ENCODE results near the gene KRT83. TPM values are rescaled to one million over a fixed set of nuclear protein-coding genes. Genes with fewer than 3 reads are reported as not detected.
"Not testable (repeated sequence)": the region's sequence is repeated elsewhere in the genome, so short reads cannot be mapped to it uniquely, and the experiment has no call there.

Gene KRT83
- total RNA-seq, 2 donors from 2014 or later = not detected

DNA sequence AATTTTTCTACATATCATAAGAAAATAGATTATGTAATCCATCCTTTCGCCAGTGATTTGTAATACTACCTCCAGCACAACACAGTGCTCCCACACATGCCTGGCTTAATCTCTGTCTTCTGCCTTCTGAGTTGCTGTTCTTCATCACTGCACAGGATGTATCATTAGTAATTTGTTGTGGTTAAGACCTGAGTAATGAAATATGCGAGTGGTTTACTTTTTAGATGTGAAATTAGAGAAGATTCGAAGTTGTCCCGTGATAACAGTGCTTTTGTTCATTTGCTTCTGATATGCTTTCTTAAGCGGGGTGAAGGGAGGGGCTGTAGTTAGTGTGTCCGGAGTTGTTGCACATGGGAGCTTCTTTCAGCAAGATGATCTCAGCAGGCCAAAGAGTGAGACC is 28.0 kb upstream of the KRT83 start:
- H3K27me3 Mint-ChIP-seq (ENCODE audit: low read depth) = no peaks in the 10 kb centered on the region
- H3K27ac Mint-ChIP-seq = no peak overlapping the region
- no peak overlapping the region for H3K4me3 Mint-ChIP-seq
- no peaks in the 10 kb centered on the region for H3K9me3 Mint-ChIP-seq
- ATAC-seq (replicated peaks in 1 of 2) (no peak), DNase-seq (no peak)
- H3K36me3 Mint-ChIP-seq (ENCODE audit: insufficient read depth in 2 of 2) = no peaks in the 10 kb centered on the region
- H3K4me1 Mint-ChIP-seq (ENCODE audit: low read depth) = peaks cover 6% of the 10 kb centered on the region

DNA sequence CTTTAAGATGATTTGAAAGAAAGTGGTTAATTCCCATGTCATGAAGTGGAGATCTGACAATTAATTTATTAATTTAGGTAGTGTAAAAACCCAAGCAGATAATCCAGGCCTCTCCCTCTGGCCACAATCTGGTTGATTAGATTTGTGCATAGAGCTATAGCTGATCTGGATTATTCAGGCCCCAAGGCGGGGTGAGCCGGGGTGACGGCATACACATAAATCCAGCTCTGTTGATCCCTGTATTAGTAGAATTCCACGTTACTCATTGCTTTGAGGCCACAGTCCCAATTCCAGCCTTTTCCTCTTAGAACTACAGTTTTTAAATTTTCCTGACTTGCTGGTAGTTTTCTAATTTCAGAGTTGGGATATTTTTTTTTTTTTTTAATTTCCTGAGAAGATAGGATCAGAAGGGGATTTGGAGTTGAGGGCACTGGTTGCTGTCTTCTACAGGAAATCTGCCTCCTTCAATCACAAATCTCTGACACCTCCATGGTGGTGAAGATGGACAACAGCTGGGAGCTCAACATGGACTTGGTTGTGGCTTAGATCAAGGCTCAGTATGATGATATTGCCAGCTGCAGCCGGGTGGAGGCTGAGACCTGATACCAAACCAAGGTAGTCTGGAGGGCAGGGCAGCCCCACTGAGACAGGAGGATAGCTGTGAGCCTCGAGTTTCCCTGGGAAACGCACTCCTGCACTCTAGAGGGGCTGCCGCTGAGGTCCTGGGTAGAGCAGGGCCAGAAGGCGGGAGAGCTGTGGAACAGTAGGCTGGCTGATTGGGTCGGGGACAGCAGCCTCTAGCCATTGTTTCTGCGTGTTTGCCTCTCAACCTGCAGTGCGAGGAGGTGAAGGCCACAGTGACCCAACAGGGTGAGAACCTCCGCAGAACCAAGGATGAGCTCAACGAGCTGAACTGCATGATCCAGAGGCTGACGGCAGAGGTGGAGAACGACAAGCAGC is 26.6 kb upstream of the KRT83 start:
- H3K36me3 Mint-ChIP-seq (ENCODE audit: insufficient read depth in 2 of 2) = no peaks in the 10 kb centered on the region
- no peak overlapping the region for H3K27ac Mint-ChIP-seq
- no peak for DNase-seq
- ATAC-seq (replicated peaks in 1 of 2) = no peak
- no peaks in the 10 kb centered on the region for H3K27me3 Mint-ChIP-seq (ENCODE audit: low read depth)
- H3K9me3 Mint-ChIP-seq = no peaks in the 10 kb centered on the region
- peaks cover 6% of the 10 kb centered on the region for H3K4me1 Mint-ChIP-seq (ENCODE audit: low read depth)
- H3K4me3 Mint-ChIP-seq = no peak overlapping the region

DNA sequence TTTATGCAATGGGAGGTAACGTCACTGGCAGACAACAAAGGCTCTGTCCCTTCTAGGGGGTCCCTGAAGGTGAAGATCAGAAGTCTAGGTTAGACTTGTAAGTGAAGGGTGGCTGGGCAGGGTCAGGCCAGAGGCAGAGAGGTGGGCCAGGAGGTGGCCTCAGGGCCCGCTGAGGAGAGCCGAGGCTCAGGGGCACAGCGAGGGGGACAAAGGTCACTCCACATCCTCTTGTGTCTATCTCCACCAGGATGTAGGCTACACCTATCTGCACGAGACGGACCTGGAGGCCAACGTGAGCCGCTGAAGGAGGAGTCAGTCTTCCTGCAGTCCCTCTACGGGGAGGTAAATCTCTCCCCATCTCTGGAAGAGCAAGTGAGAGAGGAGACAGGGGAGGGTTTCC is 25.8 kb upstream of the KRT83 start:
- H3K4me3 Mint-ChIP-seq = no peak overlapping the region
- no peak for ATAC-seq (replicated peaks in 1 of 2)
- no peak overlapping the region for H3K27ac Mint-ChIP-seq
- H3K9me3 Mint-ChIP-seq = no peaks in the 10 kb centered on the region
- H3K4me1 Mint-ChIP-seq (ENCODE audit: low read depth) = peaks cover 6% of the 10 kb centered on the region
- H3K27me3 Mint-ChIP-seq (ENCODE audit: low read depth) = no peaks in the 10 kb centered on the region
- no peak for DNase-seq
- H3K36me3 Mint-ChIP-seq (ENCODE audit: insufficient read depth in 2 of 2) = no peaks in the 10 kb centered on the region

DNA sequence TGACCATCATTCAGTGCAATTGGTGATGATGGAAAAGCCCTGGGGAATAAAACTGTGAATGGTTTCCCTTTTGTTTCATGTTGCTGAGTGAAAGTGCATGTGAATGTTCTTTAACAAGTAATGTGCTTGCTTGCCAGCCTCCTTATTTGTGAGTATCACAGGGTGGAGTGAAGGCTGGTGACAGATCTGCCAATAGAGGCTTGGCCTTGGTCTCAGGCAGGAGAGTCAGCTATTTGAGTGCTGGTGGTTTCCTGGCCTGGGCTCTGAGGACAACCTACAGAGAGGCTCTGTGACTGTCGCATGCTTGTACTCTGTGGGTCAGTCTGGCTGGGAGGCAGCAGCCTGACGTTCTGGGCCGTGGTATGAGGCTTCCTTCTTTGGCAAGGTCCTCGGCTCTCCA is 25.4 kb upstream of the KRT83 start:
- no peak overlapping the region for H3K4me3 Mint-ChIP-seq
- ATAC-seq (replicated peaks in 1 of 2) (no peak), DNase-seq (no peak)
- peaks cover 2% of the 10 kb centered on the region for H3K4me1 Mint-ChIP-seq (ENCODE audit: low read depth)
- no peak overlapping the region for H3K27ac Mint-ChIP-seq
- H3K27me3 Mint-ChIP-seq (ENCODE audit: low read depth) = no peaks in the 10 kb centered on the region
- no peaks in the 10 kb centered on the region for H3K36me3 Mint-ChIP-seq (ENCODE audit: insufficient read depth in 2 of 2)
- no peaks in the 10 kb centered on the region for H3K9me3 Mint-ChIP-seq

DNA sequence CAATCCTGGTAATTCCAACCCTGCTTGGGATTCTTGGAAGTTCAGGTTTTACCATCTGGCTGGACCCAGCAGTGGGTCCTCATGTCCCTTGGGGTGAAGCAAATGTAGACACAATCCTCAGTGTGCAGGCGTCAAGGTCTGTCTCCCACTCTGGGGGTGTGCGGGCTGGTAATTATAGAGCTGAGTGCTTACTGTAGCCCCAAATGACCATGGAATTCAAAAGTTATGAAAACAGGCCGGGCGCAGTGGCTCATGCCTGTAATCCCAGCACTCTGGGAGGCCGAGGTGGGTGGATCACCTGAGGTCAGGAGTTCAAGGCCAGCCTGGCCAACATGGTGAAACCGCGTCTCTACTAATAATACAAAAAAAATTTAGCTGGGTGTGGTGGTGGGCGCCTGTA is 23.8 kb upstream of the KRT83 start:
- not testable (repeated sequence) for H3K9me3 Mint-ChIP-seq; DNase-seq; H3K4me3 Mint-ChIP-seq; H3K36me3 Mint-ChIP-seq (ENCODE audit: insufficient read depth in 2 of 2); H3K27ac Mint-ChIP-seq; H3K27me3 Mint-ChIP-seq (ENCODE audit: low read depth); ATAC-seq (replicated peaks in 1 of 2); H3K4me1 Mint-ChIP-seq (ENCODE audit: low read depth)

DNA sequence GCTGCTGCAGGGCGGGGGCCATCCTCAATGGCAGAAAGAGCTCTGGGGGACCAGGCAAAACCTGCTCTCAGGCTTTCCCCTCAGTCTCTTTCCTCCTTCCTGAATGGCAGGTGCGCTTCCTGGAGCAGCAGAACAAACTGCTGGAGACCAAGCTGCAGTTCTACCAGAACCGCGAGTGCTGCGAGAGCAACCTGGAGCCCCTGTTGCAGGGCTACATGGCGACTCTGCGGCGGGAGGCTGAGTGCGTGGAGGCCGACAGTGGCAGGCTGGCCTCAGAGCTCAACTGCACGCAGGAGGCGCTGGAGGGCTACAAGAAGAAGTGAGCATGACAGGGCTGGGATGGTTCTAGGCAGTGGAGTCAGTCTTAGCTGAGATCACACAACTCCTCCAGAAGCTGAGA is 22.9 kb upstream of the KRT83 start:
- H3K4me1 Mint-ChIP-seq (ENCODE audit: low read depth) = no peaks in the 10 kb centered on the region

DNA sequence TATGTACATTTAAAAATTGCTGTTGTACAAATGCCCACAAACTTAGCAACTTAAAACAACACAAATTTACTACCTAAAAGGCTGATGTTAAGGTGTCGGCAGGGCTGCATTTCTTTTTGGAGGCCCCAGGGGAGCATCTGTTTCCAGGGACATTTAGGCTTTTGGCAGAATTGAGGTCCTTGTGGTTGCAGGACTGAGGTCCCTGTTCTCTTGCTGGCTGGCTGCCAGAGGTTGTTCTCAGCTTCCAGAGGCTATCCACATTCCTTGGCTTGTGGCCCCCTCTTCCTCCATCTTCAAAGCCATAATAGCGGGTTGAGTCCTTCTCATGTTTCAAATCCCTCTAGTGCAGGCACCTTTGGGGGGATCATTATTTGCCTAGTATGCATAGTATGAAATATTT is 22.4 kb upstream of the KRT83 start:
- Mint-ChIP-seq H3K4me1 (ENCODE audit: low read depth) (no peaks in the 10 kb centered on the region), H3K27ac (no peak overlapping the region), H3K27me3 (ENCODE audit: low read depth) (peaks cover 5% of the 10 kb centered on the region), H3K9me3 (no peaks in the 10 kb centered on the region), H3K4me3 (no peak overlapping the region), H3K36me3 (ENCODE audit: insufficient read depth in 2 of 2) (no peaks in the 10 kb centered on the region)
- ATAC-seq (replicated peaks in 1 of 2) (no peak), DNase-seq (no peak)

More for the DNA sequence above, 22.9 kb upstream of the KRT83 start:
- no peaks in the 10 kb centered on the region for H3K27me3 Mint-ChIP-seq (ENCODE audit: low read depth)
- no peak overlapping the region for H3K4me3 Mint-ChIP-seq
- H3K9me3 Mint-ChIP-seq = no peaks in the 10 kb centered on the region
- H3K27ac Mint-ChIP-seq = no peak overlapping the region
- no peak for ATAC-seq (replicated peaks in 1 of 2)
- DNase-seq = no peak
- H3K36me3 Mint-ChIP-seq (ENCODE audit: insufficient read depth in 2 of 2) = no peaks in the 10 kb centered on the region

DNA sequence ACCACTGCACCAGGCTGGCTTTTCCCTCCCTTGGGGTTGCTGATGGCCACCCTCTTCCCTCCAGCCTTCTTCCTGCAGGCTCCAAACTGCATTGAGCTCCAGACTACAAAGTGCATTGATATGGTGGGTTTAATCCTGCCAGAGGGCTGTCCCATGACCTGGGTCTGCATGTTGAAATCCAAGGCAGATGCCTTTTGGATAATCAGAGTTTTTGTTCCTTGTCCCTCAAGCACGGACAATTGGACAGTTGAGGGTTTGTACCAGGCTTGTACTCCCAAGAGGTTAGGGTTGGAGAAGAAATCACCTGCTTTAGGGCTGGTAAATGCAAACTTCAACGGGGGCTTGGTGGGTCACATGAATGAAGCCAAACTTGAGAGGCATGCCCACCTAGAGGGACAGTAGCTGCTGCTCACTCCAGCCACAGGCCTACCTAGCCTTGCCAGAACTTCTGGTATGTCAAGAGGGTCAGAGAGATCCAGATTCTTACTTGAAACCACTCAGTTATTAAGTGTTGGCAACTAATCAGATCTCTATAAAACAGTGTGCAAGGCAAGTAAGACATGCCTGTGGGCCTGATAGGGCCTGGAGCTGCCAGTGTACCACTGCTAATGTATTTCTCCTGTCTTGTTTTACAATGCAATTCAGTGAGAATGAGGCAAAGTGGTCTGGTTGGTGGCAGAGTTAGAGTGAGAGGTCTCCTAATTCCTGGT is 21.7 kb upstream of the KRT83 start:
- peaks cover 5% of the 10 kb centered on the region for H3K27me3 Mint-ChIP-seq (ENCODE audit: low read depth)
- H3K9me3 Mint-ChIP-seq = no peaks in the 10 kb centered on the region
- H3K36me3 Mint-ChIP-seq (ENCODE audit: insufficient read depth in 2 of 2) = no peaks in the 10 kb centered on the region
- DNase-seq (no peak), ATAC-seq (replicated peaks in 1 of 2) (no peak)
- H3K4me3 Mint-ChIP-seq = no peak overlapping the region
- no peak overlapping the region for H3K27ac Mint-ChIP-seq
- no peaks in the 10 kb centered on the region for H3K4me1 Mint-ChIP-seq (ENCODE audit: low read depth)

DNA sequence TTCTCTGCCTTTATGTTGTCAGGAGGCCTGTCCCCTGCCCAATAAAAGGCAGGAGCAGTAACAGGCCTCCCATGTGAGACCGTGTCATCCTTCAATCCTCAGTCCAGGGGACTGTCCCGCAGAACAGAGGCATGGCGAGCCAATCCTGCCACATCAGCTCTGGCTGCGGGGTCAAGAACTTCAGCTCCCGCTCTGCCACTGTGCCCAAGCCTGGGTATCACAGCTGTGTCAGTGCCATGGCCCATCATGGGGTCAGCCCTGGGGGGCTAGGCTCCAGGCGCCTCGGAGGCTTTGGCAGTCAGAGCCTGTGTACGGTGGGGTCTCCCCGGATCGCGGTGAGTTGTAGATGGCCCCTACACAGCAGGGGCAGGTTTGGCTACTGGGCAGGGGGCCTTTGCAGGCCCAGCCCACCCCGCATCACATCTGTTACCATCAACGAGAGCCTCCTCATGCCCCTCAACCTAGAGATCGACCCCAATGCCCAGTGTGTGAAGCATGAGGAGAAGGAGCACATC is 19.9 kb upstream of the KRT83 start:
- H3K4me1 Mint-ChIP-seq (ENCODE audit: low read depth) = peaks cover 10% of the 10 kb centered on the region
- H3K9me3 Mint-ChIP-seq = peaks cover 0 to 3% of the 10 kb centered on the region in 2 donors
- no peaks in the 10 kb centered on the region for H3K36me3 Mint-ChIP-seq (ENCODE audit: insufficient read depth in 2 of 2)
- H3K4me3 Mint-ChIP-seq = no peak overlapping the region
- peaks cover 5% of the 10 kb centered on the region for H3K27me3 Mint-ChIP-seq (ENCODE audit: low read depth)
- no peak overlapping the region for H3K27ac Mint-ChIP-seq
- no peak for DNase-seq
- no peak for ATAC-seq (replicated peaks in 1 of 2)

DNA sequence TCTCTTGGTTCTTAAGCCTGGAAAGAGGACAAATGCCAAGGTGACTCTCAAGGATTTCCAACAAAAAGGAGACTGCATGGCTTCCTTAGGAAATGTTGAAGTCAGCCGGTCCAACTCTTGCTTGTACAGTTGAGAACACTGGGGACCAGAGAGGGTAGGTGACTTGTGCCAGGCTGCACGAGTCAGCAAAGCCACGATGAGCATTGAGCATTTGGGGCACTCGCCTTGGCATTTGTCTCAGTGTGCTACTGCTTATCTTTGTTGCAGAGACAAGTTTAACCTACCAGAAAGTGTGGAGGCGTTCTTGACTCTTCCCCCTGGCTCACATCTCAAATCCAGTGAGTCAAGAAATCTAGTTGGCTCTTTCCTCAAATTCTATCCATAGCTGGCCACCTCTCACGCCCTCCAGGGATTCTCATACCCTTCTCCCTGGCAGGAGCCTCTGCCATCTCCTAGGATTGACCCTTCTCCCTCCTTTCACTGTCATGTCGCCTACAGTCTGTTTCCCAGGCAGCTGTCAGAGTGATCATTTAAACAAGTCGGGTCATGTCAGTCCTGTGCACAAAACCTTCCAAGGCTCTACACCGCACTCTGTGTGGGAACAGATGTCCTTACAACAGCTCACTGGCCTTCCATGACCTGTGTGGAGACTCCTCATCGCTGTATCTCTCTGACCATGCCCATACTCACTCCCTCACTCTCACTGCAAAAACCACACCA is 17.2 kb upstream of the KRT83 start:
- ATAC-seq (replicated peaks in 1 of 2) (no peak), DNase-seq (no peak)
- Mint-ChIP-seq H3K27me3 (ENCODE audit: low read depth) (peaks cover 6% of the 10 kb centered on the region), H3K4me3 (no peak overlapping the region), H3K27ac (no peak overlapping the region), H3K4me1 (ENCODE audit: low read depth) (peaks cover 10% of the 10 kb centered on the region), H3K36me3 (ENCODE audit: insufficient read depth in 2 of 2) (no peaks in the 10 kb centered on the region), H3K9me3 (peaks cover 0 to 3% of the 10 kb centered on the region in 2 donors)

DNA sequence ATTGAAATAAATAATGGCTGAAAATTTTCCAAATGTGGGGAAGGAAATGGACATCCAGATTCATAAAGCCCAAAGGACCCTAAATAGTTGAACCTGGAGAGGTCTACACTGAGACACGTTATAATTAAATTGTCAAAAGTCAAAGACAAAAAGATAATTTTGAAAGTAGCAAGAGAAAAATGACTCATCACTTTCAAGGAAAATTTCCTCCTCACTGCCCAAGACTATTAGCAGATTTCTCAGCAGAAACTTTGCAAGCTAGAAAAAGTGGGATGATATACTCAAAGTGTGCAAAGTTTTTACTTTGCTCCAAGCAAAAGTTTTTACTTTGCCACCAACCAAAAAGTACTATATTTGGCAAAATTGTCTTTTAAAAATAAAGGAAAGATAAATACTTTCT is 15.9 kb upstream of the KRT83 start:
- H3K27ac Mint-ChIP-seq = no peak overlapping the region
- H3K4me1 Mint-ChIP-seq (ENCODE audit: low read depth) = peaks cover 10% of the 10 kb centered on the region
- H3K4me3 Mint-ChIP-seq = no peak overlapping the region

DNA sequence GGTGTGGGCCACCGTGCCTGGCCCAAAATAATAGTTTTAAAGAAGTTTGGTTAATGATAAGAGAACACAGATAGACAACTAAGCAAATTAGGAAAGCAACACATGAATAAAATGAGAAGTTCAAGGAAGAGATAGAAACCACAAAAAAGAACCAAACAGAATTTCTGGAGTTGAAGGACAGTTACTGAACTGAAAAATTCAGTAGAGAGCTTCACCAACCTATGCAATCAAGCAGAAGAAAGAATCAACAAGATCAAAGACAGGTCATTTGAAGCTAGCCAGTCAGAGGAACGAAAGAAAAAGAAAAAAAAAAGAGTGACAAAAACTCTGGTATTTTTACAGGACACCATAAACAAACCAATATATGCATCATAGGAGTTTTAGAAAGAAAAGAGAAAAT is 15.4 kb upstream of the KRT83 start:
- no peak for ATAC-seq (replicated peaks in 1 of 2)
- DNase-seq = no peak
- no peak overlapping the region for H3K27ac Mint-ChIP-seq
- H3K9me3 Mint-ChIP-seq = peaks cover 0 to 3% of the 10 kb centered on the region in 2 donors
- no peaks in the 10 kb centered on the region for H3K36me3 Mint-ChIP-seq (ENCODE audit: insufficient read depth in 2 of 2)
- H3K4me3 Mint-ChIP-seq = no peak overlapping the region
- H3K4me1 Mint-ChIP-seq (ENCODE audit: low read depth) = peaks cover 10% of the 10 kb centered on the region
- peaks cover 18% of the 10 kb centered on the region for H3K27me3 Mint-ChIP-seq (ENCODE audit: low read depth)

More for the DNA sequence above, 15.9 kb upstream of the KRT83 start:
- Mint-ChIP-seq H3K36me3 (ENCODE audit: insufficient read depth in 2 of 2) (no peaks in the 10 kb centered on the region), H3K27me3 (ENCODE audit: low read depth) (peaks cover 14% of the 10 kb centered on the region), H3K9me3 (peaks cover 0 to 3% of the 10 kb centered on the region in 2 donors)
- no peak for ATAC-seq (replicated peaks in 1 of 2)
- no peak for DNase-seq

Measured in activated T-cell treated with anti-CD3 and anti-CD28 coated beads, Interleukin-2, amount 50 U/mL, for 72 hours (primary cell).